ENCODE data around the gene C1orf167. TPM values are rescaled to one million over a fixed set of nuclear protein-coding genes. Genes with fewer than 3 reads are reported as not detected.
A peak's percentile ranks its signal among the peaks of the same experiment; 100 is the strongest.

Gene C1orf167
- total and polyA plus RNA-seq, 10 of the 15 experiments (the other 5 are each of a cell fraction or from before 2014, with no cell fraction given), result 0.17 to 0.31 TPM; not detected in 8

DNA sequence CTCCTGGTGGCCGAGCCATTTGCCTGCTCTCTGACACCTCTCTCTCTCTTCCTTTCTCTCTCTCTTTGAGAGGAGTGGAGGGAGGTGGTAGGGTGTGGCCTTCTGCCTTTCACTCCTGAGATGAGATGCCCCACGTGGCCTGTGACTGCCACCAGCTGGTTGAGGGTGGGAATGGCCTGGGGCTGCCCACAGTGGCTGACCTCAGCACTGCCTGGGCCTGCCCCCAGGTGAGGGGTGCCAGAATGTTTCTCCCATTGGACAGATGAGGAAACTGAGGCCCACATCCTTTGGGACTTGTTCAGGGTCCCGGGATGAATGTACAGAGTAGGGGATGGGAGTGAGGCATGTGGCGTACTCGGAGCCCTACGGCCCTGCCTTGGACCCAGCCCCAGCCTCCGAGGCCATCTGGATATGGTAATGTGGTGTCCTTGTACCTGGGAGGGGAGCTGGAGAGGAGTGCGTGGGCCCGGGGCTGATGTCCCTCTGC, 12.7 kb upstream of the C1orf167 start (continued):
- TF ChIP-seq, protein P1, sequence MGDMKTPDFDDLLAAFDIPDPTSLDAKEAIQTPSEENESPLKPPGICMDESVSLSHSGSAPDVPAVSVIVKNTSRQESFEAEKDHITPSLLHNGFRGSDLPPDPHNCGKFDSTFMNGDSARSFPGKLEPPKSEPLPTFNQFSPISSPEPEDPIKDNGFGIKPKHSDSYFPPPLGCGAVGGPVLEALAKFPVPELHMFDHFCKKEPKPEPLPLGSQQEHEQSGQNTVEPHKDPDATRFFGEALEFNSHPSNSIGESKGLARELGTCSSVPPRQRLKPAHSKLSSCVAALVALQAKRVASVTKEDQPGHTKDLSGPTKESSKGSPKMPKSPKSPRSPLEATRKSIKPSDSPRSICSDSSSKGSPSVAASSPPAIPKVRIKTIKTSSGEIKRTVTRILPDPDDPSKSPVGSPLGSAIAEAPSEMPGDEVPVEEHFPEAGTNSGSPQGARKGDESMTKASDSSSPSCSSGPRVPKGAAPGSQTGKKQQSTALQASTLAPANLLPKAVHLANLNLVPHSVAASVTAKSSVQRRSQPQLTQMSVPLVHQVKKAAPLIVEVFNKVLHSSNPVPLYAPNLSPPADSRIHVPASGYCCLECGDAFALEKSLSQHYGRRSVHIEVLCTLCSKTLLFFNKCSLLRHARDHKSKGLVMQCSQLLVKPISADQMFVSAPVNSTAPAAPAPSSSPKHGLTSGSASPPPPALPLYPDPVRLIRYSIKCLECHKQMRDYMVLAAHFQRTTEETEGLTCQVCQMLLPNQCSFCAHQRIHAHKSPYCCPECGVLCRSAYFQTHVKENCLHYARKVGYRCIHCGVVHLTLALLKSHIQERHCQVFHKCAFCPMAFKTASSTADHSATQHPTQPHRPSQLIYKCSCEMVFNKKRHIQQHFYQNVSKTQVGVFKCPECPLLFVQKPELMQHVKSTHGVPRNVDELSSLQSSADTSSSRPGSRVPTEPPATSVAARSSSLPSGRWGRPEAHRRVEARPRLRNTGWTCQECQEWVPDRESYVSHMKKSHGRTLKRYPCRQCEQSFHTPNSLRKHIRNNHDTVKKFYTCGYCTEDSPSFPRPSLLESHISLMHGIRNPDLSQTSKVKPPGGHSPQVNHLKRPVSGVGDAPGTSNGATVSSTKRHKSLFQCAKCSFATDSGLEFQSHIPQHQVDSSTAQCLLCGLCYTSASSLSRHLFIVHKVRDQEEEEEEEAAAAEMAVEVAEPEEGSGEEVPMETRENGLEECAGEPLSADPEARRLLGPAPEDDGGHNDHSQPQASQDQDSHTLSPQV (IDR thresholded peaks at IDR 0.05), result no peak
- TF ChIP-seq MYB (IDR thresholded peaks at IDR 0.05; ENCODE audit: borderline replicate concordance, low read depth, low read length), result no peak
- TF ChIP-seq SUZ12 (IDR thresholded peaks at IDR 0.05; ENCODE audit: unreplicated experiment), result no peak
- TF ChIP-seq, protein P2, sequence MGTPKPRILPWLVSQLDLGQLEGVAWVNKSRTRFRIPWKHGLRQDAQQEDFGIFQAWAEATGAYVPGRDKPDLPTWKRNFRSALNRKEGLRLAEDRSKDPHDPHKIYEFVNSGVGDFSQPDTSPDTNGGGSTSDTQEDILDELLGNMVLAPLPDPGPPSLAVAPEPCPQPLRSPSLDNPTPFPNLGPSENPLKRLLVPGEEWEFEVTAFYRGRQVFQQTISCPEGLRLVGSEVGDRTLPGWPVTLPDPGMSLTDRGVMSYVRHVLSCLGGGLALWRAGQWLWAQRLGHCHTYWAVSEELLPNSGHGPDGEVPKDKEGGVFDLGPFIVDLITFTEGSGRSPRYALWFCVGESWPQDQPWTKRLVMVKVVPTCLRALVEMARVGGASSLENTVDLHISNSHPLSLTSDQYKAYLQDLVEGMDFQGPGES (IDR thresholded peaks at IDR 0.05), result no peak
- TF ChIP-seq, protein P3, sequence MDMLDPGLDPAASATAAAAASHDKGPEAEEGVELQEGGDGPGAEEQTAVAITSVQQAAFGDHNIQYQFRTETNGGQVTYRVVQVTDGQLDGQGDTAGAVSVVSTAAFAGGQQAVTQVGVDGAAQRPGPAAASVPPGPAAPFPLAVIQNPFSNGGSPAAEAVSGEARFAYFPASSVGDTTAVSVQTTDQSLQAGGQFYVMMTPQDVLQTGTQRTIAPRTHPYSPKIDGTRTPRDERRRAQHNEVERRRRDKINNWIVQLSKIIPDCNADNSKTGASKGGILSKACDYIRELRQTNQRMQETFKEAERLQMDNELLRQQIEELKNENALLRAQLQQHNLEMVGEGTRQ (IDR thresholded peaks at IDR 0.05; ENCODE audit: borderline replicate concordance, low read depth, low read length), result peak; percentile 5; the same call in 1 of the 2 replicates
- no peak for TF ChIP-seq NR2C1 (IDR thresholded peaks at IDR 0.05)
- TF ChIP-seq NFYB (IDR thresholded peaks at IDR 0.05; ENCODE audit: insufficient read depth, low read depth, low read length), result no peak
- peak; percentile 76 for TF ChIP-seq RAD21 (IDR thresholded peaks at IDR 0.05; ENCODE audit: insufficient read depth, low read depth, low read length)
